ENCODE results near the gene NOLC1. TPM values are rescaled to one million over a fixed set of nuclear protein-coding genes. Genes with fewer than 3 reads are reported as not detected.

Gene NOLC1
- total and polyA plus RNA-seq, 2 of the 13 experiments (the other 11 are each of a cell fraction or from before 2014, with no cell fraction given) = 50.6 to 81.0 TPM

DNA sequence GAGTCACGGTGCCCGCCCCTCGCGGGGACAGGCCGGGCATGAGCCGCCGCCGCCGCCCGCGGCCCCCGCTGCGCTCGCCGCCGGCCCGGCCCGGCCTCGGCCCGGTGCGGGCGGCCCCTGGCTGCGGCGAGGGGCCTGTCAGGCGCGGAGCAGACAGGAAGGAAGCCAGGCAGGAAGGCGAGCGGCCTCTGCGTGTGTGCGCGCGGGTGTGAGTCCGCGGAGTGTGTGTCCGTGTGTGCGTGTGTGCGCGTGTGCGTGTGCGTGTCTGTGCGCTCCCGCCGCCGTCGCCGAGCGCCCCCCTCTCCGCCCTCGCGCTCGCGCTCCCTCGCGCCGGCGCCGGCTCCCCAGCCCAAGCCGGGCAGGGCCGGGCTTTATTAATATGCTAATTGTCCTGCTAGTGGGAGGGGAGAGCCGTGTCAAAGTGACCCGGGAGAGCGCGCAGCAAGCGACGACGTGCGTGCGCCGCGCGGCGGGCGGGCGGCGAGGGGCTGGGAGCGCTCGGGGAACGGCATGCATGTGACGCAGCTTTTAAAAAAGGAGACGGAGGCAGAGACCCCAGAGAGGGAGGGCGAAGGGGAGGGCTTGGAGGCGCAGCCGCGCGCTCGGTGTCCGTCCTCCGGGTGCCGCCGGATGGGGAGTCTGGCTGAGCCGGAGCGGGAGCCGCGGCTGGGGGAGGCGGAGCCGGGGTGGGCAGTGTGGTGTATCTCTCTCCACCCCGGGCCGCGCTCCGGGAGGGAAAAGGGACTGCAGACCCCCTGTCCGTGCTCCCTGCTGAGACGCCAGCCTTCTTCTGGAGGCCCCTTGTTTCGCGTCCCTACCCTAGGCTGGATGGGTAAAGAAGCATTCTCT lies 31.8 kb upstream of the NOLC1 start, which contains the start of gene LDB1 (continued):
- TF ChIP-seq, protein P1, sequence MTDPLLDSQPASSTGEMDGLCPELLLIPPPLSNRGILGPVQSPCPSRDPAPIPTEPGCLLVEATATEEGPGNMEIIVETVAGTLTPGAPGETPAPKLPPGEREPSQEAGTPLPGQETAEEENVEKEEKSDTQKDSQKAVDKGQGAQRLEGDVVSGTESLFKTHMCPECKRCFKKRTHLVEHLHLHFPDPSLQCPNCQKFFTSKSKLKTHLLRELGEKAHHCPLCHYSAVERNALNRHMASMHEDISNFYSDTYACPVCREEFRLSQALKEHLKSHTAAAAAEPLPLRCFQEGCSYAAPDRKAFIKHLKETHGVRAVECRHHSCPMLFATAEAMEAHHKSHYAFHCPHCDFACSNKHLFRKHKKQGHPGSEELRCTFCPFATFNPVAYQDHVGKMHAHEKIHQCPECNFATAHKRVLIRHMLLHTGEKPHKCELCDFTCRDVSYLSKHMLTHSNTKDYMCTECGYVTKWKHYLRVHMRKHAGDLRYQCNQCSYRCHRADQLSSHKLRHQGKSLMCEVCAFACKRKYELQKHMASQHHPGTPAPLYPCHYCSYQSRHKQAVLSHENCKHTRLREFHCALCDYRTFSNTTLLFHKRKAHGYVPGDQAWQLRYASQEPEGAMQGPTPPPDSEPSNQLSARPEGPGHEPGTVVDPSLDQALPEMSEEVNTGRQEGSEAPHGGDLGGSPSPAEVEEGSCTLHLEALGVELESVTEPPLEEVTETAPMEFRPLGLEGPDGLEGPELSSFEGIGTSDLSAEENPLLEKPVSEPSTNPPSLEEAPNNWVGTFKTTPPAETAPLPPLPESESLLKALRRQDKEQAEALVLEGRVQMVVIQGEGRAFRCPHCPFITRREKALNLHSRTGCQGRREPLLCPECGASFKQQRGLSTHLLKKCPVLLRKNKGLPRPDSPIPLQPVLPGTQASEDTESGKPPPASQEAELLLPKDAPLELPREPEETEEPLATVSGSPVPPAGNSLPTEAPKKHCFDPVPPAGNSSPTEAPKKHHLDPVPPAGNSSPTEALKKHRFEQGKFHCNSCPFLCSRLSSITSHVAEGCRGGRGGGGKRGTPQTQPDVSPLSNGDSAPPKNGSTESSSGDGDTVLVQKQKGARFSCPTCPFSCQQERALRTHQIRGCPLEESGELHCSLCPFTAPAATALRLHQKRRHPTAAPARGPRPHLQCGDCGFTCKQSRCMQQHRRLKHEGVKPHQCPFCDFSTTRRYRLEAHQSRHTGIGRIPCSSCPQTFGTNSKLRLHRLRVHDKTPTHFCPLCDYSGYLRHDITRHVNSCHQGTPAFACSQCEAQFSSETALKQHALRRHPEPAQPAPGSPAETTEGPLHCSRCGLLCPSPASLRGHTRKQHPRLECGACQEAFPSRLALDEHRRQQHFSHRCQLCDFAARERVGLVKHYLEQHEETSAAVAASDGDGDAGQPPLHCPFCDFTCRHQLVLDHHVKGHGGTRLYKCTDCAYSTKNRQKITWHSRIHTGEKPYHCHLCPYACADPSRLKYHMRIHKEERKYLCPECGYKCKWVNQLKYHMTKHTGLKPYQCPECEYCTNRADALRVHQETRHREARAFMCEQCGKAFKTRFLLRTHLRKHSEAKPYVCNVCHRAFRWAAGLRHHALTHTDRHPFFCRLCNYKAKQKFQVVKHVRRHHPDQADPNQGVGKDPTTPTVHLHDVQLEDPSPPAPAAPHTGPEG (CRISPR knock-in tag; IDR thresholded peaks at IDR 0.05) = no peak
- TF ChIP-seq ZNF180 (CRISPR knock-in tag; IDR thresholded peaks at IDR 0.05; ENCODE audit: borderline replicate concordance, low read depth) (no peak), KDM4B (CRISPR knock-in tag; IDR thresholded peaks at IDR 0.05) (no peak), ZNF224 (CRISPR knock-in tag; IDR thresholded peaks at IDR 0.05) (no peak), NFYB (CRISPR knock-in tag; IDR thresholded peaks at IDR 0.05) (0 out of 2 replicates have a peak, but pooled peaks have one; percentile 11), KLF12 (CRISPR knock-in tag; IDR thresholded peaks at IDR 0.05; ENCODE audit: borderline replicate concordance) (no peak), GABPB1 (CRISPR knock-in tag; IDR thresholded peaks at IDR 0.05) (peak; percentile 55; the same call in 1 of the 2 replicates), HDAC6 (IDR thresholded peaks at IDR 0.05; ENCODE audit: low read depth, low read length) (no peak), ZNF841 (CRISPR knock-in tag; IDR thresholded peaks at IDR 0.05; ENCODE audit: borderline replicate concordance) (no peak)
- TF ChIP-seq, protein P2, sequence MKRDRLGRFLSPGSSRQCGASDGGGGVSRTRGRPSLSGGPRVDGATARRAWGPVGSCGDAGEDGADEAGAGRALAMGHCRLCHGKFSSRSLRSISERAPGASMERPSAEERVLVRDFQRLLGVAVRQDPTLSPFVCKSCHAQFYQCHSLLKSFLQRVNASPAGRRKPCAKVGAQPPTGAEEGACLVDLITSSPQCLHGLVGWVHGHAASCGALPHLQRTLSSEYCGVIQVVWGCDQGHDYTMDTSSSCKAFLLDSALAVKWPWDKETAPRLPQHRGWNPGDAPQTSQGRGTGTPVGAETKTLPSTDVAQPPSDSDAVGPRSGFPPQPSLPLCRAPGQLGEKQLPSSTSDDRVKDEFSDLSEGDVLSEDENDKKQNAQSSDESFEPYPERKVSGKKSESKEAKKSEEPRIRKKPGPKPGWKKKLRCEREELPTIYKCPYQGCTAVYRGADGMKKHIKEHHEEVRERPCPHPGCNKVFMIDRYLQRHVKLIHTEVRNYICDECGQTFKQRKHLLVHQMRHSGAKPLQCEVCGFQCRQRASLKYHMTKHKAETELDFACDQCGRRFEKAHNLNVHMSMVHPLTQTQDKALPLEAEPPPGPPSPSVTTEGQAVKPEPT (CRISPR knock-in tag; IDR thresholded peaks at IDR 0.05; ENCODE audit: low read depth) = no peak
- TF ChIP-seq, protein P3, sequence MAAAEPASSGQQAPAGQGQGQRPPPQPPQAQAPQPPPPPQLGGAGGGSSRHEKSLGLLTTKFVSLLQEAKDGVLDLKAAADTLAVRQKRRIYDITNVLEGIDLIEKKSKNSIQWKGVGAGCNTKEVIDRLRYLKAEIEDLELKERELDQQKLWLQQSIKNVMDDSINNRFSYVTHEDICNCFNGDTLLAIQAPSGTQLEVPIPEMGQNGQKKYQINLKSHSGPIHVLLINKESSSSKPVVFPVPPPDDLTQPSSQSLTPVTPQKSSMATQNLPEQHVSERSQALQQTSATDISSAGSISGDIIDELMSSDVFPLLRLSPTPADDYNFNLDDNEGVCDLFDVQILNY (CRISPR knock-in tag; conservative IDR thresholded peaks at IDR 0.05) = no peak
- TF ChIP-seq, protein P4, sequence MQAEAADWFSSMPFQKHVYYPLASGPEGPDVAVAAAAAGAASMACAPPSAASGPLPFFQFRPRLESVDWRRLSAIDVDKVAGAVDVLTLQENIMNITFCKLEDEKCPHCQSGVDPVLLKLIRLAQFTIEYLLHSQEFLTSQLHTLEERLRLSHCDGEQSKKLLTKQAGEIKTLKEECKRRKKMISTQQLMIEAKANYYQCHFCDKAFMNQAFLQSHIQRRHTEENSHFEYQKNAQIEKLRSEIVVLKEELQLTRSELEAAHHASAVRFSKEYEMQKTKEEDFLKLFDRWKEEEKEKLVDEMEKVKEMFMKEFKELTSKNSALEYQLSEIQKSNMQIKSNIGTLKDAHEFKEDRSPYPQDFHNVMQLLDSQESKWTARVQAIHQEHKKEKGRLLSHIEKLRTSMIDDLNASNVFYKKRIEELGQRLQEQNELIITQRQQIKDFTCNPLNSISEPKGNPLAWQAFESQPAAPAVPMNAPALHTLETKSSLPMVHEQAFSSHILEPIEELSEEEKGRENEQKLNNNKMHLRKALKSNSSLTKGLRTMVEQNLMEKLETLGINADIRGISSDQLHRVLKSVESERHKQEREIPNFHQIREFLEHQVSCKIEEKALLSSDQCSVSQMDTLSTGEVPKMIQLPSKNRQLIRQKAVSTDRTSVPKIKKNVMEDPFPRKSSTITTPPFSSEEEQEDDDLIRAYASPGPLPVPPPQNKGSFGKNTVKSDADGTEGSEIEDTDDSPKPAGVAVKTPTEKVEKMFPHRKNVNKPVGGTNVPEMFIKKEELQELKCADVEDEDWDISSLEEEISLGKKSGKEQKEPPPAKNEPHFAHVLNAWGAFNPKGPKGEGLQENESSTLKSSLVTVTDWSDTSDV (CRISPR knock-in tag; IDR thresholded peaks at IDR 0.05) = no peak

Measured in HepG2 (cell line).